NCI-H526 treated with DMSO at 0.1 percent for 48 hours (cell line): ENCODE measurements around the gene POU2AF1.
A peak's percentile ranks its signal among the peaks of the same experiment; 100 is the strongest.

ENCODE experiments used
- DNase-seq: peaks from one replicate; lab custom pipeline; 2025; lab: John Stamatoyannopoulos, UW

Gene POU2AF1

GRCh38 chr11:111312076-111312475, 67.0 kb downstream of the POU2AF1 start:
- no peak for DNase-seq

GRCh38 chr11:111310723-111311122, 68.4 kb downstream of the POU2AF1 start:
- peak; percentile 92 for DNase-seq

GRCh38 chr11:111310088-111310487, 69.0 kb downstream of the POU2AF1 start:
- DNase-seq, result peak; percentile 99

- DNase-seq, result no peak
These were observed 69.7 kb downstream of the POU2AF1 start for GRCh38 chr11:111309215-111309915.

DNA sequence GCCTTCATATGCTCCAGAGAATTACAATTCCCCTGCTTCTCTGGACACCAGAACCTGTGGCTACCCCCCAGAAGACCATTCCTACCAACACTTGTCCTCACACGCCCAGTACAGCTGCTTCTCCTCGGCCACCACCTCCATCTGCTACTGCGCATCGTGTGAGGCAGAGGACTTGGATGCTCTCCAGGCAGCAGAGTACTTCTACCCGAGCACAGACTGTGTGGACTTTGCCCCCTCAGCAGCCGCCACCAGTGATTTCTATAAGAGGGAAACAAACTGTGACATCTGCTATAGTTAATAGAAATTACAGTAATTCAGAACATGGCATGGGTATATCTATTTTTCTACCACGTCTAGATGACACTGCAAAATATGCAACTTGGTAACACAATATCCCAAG, 70.9 kb downstream of the POU2AF1 start:
- DNase-seq, result peak; percentile 98

GRCh38 chr11:111307472-111308108, 71.5 kb downstream of the POU2AF1 start:
- peak; percentile 88 for DNase-seq

GRCh38 chr11:111306321-111306720, 72.8 kb downstream of the POU2AF1 start:
- DNase-seq, result no peak

DNA sequence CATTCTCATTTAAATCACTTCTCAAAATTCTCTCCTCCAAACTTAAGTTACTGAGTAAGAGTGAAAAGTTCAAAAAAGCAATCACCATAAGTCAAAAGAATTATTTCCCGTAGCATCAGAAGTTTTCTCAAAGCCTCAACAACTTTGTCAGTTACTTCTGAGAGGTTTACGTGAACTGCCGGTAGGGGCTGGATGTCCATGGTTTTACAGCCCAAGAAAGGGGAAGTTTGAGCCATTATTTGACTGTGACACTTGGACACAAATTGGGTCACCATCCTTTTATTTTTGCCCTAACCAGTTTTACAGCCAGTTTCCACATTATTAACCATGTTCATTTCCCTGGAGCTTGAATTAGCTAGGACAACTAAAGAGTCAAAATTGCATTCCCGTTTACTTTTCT, 73.2 kb downstream of the POU2AF1 start:
- DNase-seq, result no peak

DNA sequence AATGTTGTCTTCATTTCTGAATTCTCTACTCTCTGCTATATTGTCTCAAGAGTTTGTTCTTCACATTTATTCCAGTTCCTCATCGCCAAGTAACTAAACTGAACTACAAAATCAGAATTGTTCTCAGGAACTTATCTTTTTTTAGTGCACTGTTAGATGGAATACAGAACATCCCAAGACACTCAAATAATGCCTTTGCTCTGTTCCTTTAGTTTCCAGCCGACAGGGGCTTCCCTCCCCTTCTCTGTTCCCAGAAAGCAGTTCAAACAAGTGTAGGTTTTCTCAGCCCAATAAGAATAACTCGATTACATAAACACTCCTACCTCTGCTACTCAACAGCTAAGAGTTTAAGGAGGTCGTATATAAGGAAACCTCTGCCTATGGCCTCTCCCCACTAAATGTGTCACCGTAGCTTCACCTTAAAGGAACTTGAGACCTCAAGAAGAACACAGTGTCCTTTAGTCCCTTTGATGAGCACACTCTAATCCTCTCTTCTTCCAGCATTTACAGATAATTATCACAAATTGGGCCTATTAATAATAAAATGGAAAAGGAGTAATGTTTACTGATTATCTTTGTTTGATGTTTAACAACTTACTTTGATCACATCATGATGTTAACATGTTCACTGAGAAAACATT, 73.8 kb downstream of the POU2AF1 start:
- no peak for DNase-seq

DNA sequence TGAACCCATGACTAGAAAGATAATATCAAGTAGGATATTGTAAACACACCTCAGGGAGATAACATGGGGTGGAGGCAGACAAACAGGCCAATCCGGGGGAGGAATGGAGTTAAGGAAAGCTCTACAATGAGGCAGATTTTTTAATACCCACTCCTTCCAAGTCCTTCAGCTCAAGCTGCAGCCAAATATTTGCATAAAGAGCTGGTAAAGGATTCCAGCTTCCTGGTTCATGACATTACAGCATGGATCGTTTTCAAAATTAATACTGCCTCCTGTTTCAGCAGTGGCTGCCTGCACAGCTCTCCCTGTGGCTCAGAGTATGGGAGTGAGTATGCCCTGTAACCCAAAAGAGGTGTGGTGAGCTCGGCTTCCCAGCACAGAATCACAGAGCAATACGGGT, 75.6 kb downstream of the POU2AF1 start:
- peak; percentile 100 for DNase-seq

GRCh38 chr11:111302298-111302697, 76.8 kb downstream of the POU2AF1 start:
- DNase-seq, result peak; percentile 81
